NCI-H1930 (cell line): ENCODE results near the gene BSG.

Source experiments
- DNase-seq, 2 experiments: peaks; one replicate each; lab custom pipeline; 2025; lab: John Stamatoyannopoulos, UW

The BSG gene

DNA sequence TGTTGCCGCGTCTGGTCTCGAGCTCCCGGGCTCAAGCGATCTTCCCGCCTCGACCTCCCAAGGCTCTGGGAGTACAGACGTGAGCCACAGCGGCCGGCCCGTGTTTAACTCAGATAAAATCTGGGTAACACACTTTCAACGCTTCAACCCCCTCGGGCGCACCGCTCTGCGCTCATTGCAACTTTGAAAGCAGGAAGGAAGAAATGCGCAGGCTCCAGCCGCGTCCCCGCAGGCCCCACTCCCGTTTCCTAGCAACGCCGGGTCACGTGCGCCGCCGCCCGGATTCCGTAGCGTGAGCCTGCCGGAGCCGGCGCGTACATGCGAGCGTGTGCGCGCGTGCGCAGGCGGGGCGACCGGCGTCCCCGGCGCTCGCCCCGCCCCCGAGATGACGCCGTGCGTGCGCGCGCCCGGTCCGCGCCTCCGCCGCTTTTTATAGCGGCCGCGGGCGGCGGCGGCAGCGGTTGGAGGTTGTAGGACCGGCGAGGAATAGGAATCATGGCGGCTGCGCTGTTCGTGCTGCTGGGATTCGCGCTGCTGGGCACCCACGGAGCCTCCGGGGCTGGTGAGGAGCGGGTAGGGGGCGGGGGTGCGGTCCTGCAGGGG lies at the start of gene BSG:
TSS of gene BSG (plus strand) at position 457 of the 603 bp plus-strand sequence. CDS start at position 496, 39 bp downstream.
- DNase-seq: peak; percentile 84 to 94

DNA sequence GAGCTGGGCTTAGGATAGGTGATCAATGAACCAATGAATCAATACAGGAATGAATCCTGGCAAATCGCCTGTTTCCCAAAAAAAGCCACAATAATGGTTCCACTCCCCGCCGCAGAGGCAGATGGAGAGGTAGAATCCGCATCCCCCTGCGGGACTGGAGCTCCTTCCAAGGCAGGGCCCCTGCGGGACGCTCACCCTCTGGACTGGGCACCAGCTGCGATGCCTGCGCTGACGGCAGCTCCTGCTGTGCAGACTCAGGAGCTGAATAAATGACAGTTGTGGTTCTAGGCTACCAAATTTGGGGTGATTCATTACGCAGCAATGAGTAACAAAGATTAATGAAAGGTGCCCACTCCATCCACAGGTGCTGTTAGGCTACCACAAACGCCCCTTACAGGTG lies 49.7 kb upstream of the BSG start:
- no peak for DNase-seq

GRCh38 chr19:524062-524674 lies 48.2 kb upstream of the BSG start:
- peak; percentile 38 to 39 for DNase-seq

DNA sequence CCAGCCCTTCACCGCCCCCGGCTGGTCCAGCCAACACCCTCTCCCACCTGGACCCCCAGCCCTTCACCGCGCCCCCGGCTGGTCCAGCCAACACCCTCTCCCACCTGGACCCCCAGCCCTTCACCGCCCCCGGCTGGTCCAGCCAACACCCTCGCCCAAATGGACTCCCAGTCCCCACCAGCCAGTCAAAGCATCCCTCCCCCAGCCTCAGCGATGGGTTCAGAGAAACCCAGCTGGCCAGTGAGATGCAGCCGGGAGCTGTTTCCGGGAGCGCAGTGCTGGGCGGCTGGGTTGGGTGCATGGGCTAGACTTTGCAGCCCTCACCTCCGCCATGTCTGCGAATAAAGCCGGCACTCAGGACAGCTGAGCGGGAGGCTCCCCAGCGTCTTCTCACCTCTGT lies 47.4 kb upstream of the BSG start:
- no peak for DNase-seq

- no peak for DNase-seq
Observed at GRCh38 chr19:525857-526419, 46.5 kb upstream of the BSG start.

DNA sequence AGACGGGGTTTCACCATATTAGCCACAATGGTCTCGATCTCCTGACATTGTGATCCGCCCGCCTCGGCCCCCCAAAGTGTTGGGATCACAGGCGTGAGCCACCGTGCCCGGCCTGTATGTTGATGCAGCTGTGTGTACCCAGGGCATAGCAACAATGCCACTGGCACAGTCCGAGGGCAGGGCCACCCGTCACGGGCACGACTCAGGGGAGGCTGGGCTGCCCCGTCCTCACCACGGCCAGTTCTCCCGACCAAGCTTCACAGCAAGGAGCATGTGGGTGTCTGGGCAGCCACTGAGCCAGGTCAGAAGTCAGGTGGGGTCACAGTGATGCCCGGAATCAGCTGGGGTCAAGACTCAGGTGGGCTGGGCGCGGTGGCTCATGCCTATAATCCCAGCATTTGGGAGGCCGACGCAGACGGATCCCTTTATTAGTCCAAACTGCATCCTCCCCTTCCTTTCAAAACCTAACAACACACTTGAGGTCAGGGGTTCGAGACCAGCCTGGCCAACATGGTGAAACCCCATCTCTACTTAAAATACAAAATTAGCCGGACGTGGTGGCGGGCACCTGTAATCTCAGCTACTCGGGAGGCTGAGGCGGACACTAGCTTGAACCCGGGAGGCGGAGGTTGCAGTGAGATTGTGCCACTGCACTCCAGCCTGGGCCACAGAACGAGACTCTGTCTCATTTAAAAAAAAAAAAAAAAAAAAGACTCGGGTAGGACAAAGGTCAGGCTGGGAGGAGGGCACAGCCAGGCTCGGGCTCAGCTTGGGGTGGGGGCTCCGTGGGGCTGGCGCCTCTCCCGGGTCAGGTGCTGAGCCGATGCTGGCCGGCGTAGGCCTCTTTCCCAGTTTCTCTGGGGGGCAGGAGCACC lies 42.0 kb upstream of the BSG start:
- DNase-seq: no peak

DNA sequence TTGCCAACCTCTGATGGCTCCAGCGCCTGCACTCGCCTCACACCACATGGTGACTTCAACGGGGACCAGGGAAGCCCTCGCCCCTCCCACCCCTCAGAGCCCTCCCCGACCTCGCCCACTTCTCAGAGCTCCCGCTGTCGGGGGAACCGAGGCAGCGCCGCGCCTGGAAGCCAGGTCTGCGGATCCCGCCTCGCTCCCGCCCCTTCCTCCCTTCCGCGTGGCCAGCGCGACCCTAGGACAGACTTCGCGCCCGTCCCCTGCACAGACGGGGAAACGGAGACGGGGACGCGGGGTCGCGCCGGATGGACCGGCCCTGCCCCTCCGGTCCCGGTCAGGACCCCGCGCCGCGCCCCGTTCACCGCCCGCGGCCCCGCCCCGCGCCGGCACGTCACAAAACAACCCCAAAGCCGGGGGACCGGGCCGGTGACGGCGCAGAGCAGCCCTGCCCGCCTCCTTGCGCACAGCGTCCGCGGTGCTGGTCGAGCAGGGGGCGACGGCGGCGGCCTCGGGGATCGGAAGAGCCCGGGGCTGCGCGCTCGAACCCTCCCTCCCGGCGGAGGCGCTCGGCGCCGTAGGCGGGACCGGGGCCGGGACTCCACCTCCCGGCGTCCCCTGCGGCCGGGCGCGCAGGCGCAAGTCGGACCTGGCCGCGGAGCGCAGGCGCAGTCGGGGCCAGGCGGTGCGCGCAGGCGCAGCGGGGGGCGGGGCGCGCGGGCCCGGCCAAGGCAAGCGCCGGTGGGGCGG lies 41.2 kb upstream of the BSG start:
- peak; percentile 58 to 87 for DNase-seq

- no peak for DNase-seq
Observed at GRCh38 chr19:531753-532560, 40.4 kb upstream of the BSG start, which contains the start of gene CDC34. TSS of gene CDC34 (plus strand) at chr19:531760. CDS start at chr19:531932, 172 bp downstream.

DNA sequence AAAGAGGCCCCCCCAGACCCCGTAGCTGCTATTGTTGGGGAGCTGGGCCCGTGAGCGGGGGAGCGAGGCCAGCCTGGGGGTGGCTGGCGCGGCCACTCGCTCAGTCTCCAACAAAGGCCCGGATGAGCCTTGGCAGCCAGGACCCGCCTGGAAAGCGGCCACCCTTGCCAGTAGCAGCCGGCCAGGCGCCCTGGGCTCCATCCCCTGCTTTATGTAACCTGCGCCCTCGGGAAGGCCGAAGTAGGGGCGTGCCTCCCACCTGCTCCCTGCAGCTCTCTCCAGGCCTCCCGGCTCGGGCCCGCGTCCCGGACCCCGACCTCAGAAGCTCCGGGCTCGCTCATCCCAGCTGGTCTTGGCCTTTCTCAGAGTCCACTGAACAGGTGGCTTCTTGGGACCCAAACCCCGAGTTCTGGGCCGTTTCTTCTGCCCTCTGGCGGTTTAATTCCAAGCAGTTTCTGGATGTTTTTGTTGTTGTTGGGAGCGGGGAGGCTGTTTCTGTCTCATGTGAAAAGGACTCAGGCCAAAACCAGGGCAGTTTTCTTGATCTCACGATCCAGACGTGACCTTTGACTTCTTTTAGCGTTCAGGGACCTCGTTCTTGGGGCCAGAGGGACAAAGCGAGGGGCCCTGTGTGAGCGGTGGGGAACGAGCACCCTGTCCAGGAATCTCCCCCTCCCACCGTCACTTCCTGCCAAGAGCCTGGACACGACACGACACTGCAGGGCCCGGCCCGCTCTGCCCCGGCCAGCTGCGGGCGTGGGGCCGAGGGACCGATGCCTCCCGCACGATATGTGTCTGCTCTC lies 39.6 kb upstream of the BSG start:
- no peak for DNase-seq

DNA sequence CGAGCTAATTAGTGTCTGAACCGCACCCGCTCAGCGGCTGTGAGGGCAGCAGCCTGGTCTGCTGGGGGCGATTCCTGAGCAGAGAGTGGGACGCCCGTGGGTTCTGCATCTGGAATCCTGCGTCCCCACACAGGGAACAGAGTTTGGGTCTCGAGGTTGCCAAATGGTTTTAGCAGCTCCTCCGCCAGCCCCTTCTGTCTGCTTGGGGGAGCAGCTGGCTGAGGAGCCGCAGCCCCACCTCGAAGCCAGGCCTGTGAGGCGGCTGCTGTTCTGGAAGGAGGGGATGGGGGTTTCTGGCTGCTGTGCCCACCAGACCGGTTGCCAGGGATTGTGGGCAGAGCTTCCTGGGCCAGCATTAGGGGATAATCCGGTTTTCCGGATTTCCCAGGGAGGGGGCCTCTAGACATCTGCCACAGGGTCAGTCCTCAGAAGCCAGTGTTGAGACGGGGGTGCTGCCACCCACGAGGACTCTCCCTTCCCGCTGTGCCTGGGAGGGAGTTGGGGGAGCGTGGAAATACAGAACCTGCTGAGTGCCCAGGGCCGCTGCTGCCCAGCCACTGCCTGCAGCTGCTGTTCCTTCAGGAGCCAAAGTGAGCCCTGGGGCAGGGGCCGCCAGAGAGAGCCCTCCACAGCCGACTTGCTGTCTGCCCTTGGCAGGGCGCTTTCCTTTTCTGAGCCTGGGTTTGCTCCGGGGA lies 38.9 kb upstream of the BSG start:
- no peak for DNase-seq

GRCh38 chr19:534088-534487 lies 38.3 kb upstream of the BSG start:
- no peak for DNase-seq

GRCh38 chr19:535017-535835 lies 37.2 kb upstream of the BSG start:
- DNase-seq: no peak

- DNase-seq: no peak
Observed at GRCh38 chr19:536031-536880, 36.1 kb upstream of the BSG start.

- DNase-seq: no peak
Observed at GRCh38 chr19:536881-537404, 35.5 kb upstream of the BSG start.

- DNase-seq: no peak
Observed at GRCh38 chr19:538641-539428, 33.6 kb upstream of the BSG start.

- no peak for DNase-seq
Observed at GRCh38 chr19:539429-540030, 32.9 kb upstream of the BSG start.
